GM23338 (cell line): Measurements from ENCODE around the gene GOLT1A. TPM values are rescaled to one million over a fixed set of nuclear protein-coding genes. Genes with fewer than 3 reads are reported as not detected.

Source experiments
- ATAC-seq: fragments of 200-7000 bp; cut with Tn5 transposase; 3 replicates; pipeline ENCODE4 v1.9.1; 2020
- DNase-seq: peaks from one replicate; pipeline ENCODE4 v3.0.0-alpha.2; 2015; ENCODE audit warnings: low spot score
- H2AFZ ChIP-seq: fragments of 200-600 bp; sonication (generic); 2 replicates; pipeline ENCODE4 v1.8.0; 2016; ENCODE audit warnings: antibody characterized with exemption, mild to moderate bottlenecking, moderate library complexity
- H3F3A ChIP-seq: fragments of 200-600 bp; sonication (generic); replicated peaks from 2 replicates; pipeline ENCODE4 v1.8.0; 2017; ENCODE audit warnings: antibody characterized with exemption, mixed run types, low read depth
- H3K27ac ChIP-seq: fragments of 200-600 bp; sonication (generic); 2 replicates; pipeline ENCODE4 v1.6.1; 2016; ENCODE audit warnings: low read depth
- H3K27me3 ChIP-seq: fragments of 200-600 bp; sonication (generic); 2 replicates; pipeline ENCODE4 v1.8.0; 2016; ENCODE audit warnings: mild to moderate bottlenecking, mixed run types, moderate library complexity; ENCODE audit not compliant: insufficient read depth
- H3K36me3 ChIP-seq: fragments of 200-600 bp; sonication (generic); 2 replicates; pipeline ENCODE4 v1.8.0; 2016; ENCODE audit warnings: mild to moderate bottlenecking; ENCODE audit not compliant: insufficient read depth
- H3K4me1 ChIP-seq: fragments of 200-600 bp; sonication (generic); 2 replicates; pipeline ENCODE4 v1.8.0; 2016; ENCODE audit warnings: mild to moderate bottlenecking, moderate library complexity; ENCODE audit not compliant: insufficient read depth
- H3K4me2 ChIP-seq: fragments of 200-600 bp; sonication (generic); 2 replicates; pipeline ENCODE4 v1.7.1; 2017; ENCODE audit warnings: mixed run types
- H3K4me3 ChIP-seq: fragments of 200-600 bp; sonication (generic); 2 replicates; pipeline ENCODE4 v1.6.1; 2016; ENCODE audit warnings: mixed run types
- H3K79me2 ChIP-seq: fragments of 200-600 bp; sonication (generic); replicated peaks from 2 replicates; pipeline ENCODE4 v1.8.0; 2017; ENCODE audit warnings: mild to moderate bottlenecking; ENCODE audit not compliant: insufficient read depth
- H3K9me2 ChIP-seq: fragments of 200-600 bp; sonication (generic); 2 replicates; pipeline ENCODE4 v1.8.0; 2017; ENCODE audit not compliant: insufficient read depth
- H4K20me1 ChIP-seq: fragments of 200-600 bp; sonication (generic); replicated peaks from 2 replicates; pipeline ENCODE4 v1.8.0; 2017; ENCODE audit warnings: mild to moderate bottlenecking; ENCODE audit not compliant: insufficient read depth
- H3K27ac Mint-ChIP-seq: 2 replicates; pipeline ENCODE4 v1.8.0; 2020; ENCODE audit warnings: inconsistent platforms, mild to moderate bottlenecking, moderate library complexity, mixed read lengths
- H3K27me3 Mint-ChIP-seq: 3 replicates; pipeline ENCODE4 v1.8.0; 2022; ENCODE audit warnings: low read depth, mild to moderate bottlenecking, moderate library complexity, mixed read lengths, inconsistent platforms; ENCODE audit not compliant: insufficient read depth, poor library complexity
- H3K36me3 Mint-ChIP-seq: 3 replicates; pipeline ENCODE4 v1.8.0; 2021; ENCODE audit warnings: low read depth, mild to moderate bottlenecking, inconsistent platforms, moderate library complexity, mixed read lengths
- H3K4me1 Mint-ChIP-seq: 3 replicates; pipeline ENCODE4 v1.8.0; 2020; ENCODE audit warnings: mild to moderate bottlenecking, inconsistent platforms, mixed read lengths
- H3K4me3 Mint-ChIP-seq: 3 replicates; pipeline ENCODE4 v1.8.0; 2021; ENCODE audit warnings: moderate library complexity, mild to moderate bottlenecking, inconsistent platforms, mixed read lengths
- H3K9me3 Mint-ChIP-seq: 3 replicates; pipeline ENCODE4 v1.8.0; 2020; ENCODE audit warnings: moderate library complexity, mild to moderate bottlenecking, inconsistent platforms, mixed read lengths
- CREB1 ChIP-seq: fragments of 250-450 bp; sonication (Bioruptor Pico); IDR thresholded peaks from 2 replicates; pipeline ENCODE4 v1.5.0; 2020; ENCODE audit warnings: low read depth, mild to moderate bottlenecking, moderate library complexity
- CTCF ChIP-seq, 2 experiments: fragments of 200-600 bp in 1 of 2; sonication (generic) in 1 of 2; conservative IDR thresholded peaks; 2 replicates each; pipeline versions ENCODE4 v1.5.1 to v1.6.1; 2016 to 2017; ENCODE audit warnings: antibody characterized with exemption in 2 of 2, low read depth in 2 of 2, mild to moderate bottlenecking in 2 of 2, moderate library complexity in 1 of 2
- EZH2 ChIP-seq: fragments of 200-600 bp; sonication (generic); IDR thresholded peaks from one replicate; pipeline ENCODE4 v1.8.0; 2017; ENCODE audit warnings: antibody characterized with exemption, mild to moderate bottlenecking, low read depth; ENCODE audit not compliant: unreplicated experiment
- EZH2phosphoT487 ChIP-seq: fragments of 200-600 bp; sonication (generic); IDR thresholded peaks from one replicate; pipeline ENCODE4 v1.8.1; 2018; ENCODE audit warnings: antibody characterized with exemption; ENCODE audit not compliant: unreplicated experiment
- JUNB ChIP-seq: IDR thresholded peaks from one replicate; pipeline ENCODE4 v1.6.1; 2016; ENCODE audit warnings: antibody characterized with exemption; ENCODE audit not compliant: unreplicated experiment
- NANOG ChIP-seq: IDR thresholded peaks from 2 replicates; pipeline ENCODE4 v1.6.1; 2016; ENCODE audit warnings: antibody characterized with exemption, borderline replicate concordance
- POLR2AphosphoS5 ChIP-seq: IDR thresholded peaks from 2 replicates; pipeline ENCODE4 v1.6.1; 2016; ENCODE audit warnings: antibody characterized with exemption, low read depth
- STAT1 ChIP-seq: IDR thresholded peaks from one replicate; pipeline ENCODE4 v1.6.1; 2016; ENCODE audit warnings: antibody characterized with exemption; ENCODE audit not compliant: unreplicated experiment
- ZNF114 ChIP-seq: fragments of 250-450 bp; sonication (Bioruptor Pico); IDR thresholded peaks from 2 replicates; pipeline ENCODE4 v1.5.0; 2020; ENCODE audit warnings: mild to moderate bottlenecking, moderate library complexity
- ZNF331 ChIP-seq: fragments of 250-450 bp; sonication (Bioruptor Pico); IDR thresholded peaks from 2 replicates; pipeline ENCODE4 v1.5.0; 2020; ENCODE audit warnings: low read depth, mild to moderate bottlenecking, moderate library complexity
- polyA plus RNA-seq: library from polyadenylated mRNA; unstranded; fragments of >200 nt; fragmentation: Nextera tagmentation; extraction: Ambion mirVana; gene quantifications from 2 replicates; pipeline ENCODE4 v1.2.1, GENCODE V29; 2016
- total RNA-seq: library from RNA; depleted of rRNA; stranded (reverse); fragments of >200 nt; shearing (Covaris generic); gene quantifications from 2 replicates; pipeline ENCODE4 v1.2.3, GENCODE V29; 2014
- TF ChIP-seq, protein P1 (sequence below): fragments of 250-450 bp; sonication (Bioruptor Pico); IDR thresholded peaks from 2 replicates; pipeline ENCODE4 v1.5.0; 2020; ENCODE audit warnings: mild to moderate bottlenecking, moderate library complexity
- TF ChIP-seq, protein P2 (sequence below): IDR thresholded peaks from 2 replicates; pipeline ENCODE4 v1.6.1; 2016; ENCODE audit warnings: antibody characterized with exemption
- TF ChIP-seq, protein P3 (sequence below): IDR thresholded peaks from one replicate; pipeline ENCODE4 v1.6.1; 2018; ENCODE audit warnings: antibody characterized with exemption; ENCODE audit not compliant: unreplicated experiment

GOLT1A gene
- total and polyA plus RNA-seq, 2 experiments from 2014 or later, result 3.0 to 7.2 TPM

GRCh38 chr1:204206121-204206520 is 7.7 kb downstream of the GOLT1A start:
- Mint-ChIP-seq H3K27me3 (peaks cover 2% of the 10 kb centered on the region), H3K36me3 (no peaks in the 10 kb centered on the region), H3K9me3 (no peaks in the 10 kb centered on the region), H3K4me3 (no peak overlapping the region), H3K4me1 (peaks cover 3% of the 10 kb centered on the region; the same call in 2 of the 3 replicates), H3K27ac (no peak overlapping the region)
- H2AFZ ChIP-seq, result no peak overlapping the region
- no peaks in the 10 kb centered on the region for H3K4me1 ChIP-seq
- H3K36me3 ChIP-seq, result no peaks in the 10 kb centered on the region
- H4K20me1 ChIP-seq, result no peaks in the 10 kb centered on the region; the same call in none of the 2 replicates
- peaks cover 5% of the 10 kb centered on the region; the same call in 1 of the 2 replicates for H3F3A ChIP-seq
- no peak overlapping the region for H3K27ac ChIP-seq
- H3K27me3 ChIP-seq, result no peaks in the 10 kb centered on the region
- H3K9me2 ChIP-seq, result no peaks in the 10 kb centered on the region
- H3K79me2 ChIP-seq, result no peaks in the 10 kb centered on the region
- H3K4me2 ChIP-seq, result no peak overlapping the region
- H3K4me3 ChIP-seq, result no peak overlapping the region
- DNase-seq (peak; percentile 24), ATAC-seq (no peak)
- TF ChIP-seq, protein P1, sequence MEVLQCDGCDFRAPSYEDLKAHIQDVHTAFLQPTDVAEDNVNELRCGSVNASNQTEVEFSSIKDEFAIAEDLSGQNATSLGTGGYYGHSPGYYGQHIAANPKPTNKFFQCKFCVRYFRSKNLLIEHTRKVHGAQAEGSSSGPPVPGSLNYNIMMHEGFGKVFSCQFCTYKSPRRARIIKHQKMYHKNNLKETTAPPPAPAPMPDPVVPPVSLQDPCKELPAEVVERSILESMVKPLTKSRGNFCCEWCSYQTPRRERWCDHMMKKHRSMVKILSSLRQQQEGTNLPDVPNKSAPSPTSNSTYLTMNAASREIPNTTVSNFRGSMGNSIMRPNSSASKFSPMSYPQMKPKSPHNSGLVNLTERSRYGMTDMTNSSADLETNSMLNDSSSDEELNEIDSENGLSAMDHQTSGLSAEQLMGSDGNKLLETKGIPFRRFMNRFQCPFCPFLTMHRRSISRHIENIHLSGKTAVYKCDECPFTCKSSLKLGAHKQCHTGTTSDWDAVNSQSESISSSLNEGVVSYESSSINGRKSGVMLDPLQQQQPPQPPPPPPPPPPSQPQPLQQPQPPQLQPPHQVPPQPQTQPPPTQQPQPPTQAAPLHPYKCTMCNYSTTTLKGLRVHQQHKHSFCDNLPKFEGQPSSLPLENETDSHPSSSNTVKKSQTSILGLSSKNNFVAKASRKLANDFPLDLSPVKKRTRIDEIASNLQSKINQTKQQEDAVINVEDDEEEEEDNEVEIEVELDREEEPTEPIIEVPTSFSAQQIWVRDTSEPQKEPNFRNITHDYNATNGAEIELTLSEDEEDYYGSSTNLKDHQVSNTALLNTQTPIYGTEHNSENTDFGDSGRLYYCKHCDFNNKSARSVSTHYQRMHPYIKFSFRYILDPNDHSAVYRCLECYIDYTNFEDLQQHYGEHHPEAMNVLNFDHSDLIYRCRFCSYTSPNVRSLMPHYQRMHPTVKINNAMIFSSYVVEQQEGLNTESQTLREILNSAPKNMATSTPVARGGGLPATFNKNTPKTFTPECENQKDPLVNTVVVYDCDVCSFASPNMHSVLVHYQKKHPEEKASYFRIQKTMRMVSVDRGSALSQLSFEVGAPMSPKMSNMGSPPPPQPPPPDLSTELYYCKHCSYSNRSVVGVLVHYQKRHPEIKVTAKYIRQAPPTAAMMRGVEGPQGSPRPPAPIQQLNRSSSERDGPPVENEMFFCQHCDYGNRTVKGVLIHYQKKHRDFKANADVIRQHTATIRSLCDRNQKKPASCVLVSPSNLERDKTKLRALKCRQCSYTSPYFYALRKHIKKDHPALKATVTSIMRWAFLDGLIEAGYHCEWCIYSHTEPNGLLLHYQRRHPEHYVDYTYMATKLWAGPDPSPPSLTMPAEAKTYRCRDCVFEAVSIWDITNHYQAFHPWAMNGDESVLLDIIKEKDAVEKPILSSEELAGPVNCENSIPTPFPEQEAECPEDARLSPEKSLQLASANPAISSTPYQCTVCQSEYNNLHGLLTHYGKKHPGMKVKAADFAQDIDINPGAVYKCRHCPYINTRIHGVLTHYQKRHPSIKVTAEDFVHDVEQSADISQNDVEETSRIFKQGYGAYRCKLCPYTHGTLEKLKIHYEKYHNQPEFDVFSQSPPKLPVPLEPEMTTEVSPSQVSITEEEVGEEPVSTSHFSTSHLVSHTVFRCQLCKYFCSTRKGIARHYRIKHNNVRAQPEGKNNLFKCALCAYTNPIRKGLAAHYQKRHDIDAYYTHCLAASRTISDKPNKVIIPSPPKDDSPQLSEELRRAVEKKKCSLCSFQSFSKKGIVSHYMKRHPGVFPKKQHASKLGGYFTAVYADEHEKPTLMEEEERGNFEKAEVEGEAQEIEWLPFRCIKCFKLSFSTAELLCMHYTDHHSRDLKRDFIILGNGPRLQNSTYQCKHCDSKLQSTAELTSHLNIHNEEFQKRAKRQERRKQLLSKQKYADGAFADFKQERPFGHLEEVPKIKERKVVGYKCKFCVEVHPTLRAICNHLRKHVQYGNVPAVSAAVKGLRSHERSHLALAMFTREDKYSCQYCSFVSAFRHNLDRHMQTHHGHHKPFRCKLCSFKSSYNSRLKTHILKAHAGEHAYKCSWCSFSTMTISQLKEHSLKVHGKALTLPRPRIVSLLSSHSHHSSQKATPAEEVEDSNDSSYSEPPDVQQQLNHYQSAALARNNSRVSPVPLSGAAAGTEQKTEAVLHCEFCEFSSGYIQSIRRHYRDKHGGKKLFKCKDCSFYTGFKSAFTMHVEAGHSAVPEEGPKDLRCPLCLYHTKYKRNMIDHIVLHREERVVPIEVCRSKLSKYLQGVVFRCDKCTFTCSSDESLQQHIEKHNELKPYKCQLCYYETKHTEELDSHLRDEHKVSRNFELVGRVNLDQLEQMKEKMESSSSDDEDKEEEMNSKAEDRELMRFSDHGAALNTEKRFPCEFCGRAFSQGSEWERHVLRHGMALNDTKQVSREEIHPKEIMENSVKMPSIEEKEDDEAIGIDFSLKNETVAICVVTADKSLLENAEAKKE (CRISPR knock-in tag), result no peak
- TF ChIP-seq EZH2phosphoT487, result no peak
- no peak for TF ChIP-seq POLR2AphosphoS5
- TF ChIP-seq CTCF (conservative IDR thresholded peaks at IDR 0.05; ENCODE audit: low read depth in 2 of 2), result no peak; a peak in 1 of 4 replicates
- no peak for TF ChIP-seq JUNB
- TF ChIP-seq ZNF114 (CRISPR knock-in tag), result no peak
- TF ChIP-seq EZH2, result no peak
- TF ChIP-seq, protein P2, sequence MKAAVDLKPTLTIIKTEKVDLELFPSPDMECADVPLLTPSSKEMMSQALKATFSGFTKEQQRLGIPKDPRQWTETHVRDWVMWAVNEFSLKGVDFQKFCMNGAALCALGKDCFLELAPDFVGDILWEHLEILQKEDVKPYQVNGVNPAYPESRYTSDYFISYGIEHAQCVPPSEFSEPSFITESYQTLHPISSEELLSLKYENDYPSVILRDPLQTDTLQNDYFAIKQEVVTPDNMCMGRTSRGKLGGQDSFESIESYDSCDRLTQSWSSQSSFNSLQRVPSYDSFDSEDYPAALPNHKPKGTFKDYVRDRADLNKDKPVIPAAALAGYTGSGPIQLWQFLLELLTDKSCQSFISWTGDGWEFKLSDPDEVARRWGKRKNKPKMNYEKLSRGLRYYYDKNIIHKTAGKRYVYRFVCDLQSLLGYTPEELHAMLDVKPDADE, result no peak
- TF ChIP-seq STAT1, result no peak
- TF ChIP-seq ZNF331 (CRISPR knock-in tag), result no peak
- no peak for TF ChIP-seq NANOG
- TF ChIP-seq, protein P3, sequence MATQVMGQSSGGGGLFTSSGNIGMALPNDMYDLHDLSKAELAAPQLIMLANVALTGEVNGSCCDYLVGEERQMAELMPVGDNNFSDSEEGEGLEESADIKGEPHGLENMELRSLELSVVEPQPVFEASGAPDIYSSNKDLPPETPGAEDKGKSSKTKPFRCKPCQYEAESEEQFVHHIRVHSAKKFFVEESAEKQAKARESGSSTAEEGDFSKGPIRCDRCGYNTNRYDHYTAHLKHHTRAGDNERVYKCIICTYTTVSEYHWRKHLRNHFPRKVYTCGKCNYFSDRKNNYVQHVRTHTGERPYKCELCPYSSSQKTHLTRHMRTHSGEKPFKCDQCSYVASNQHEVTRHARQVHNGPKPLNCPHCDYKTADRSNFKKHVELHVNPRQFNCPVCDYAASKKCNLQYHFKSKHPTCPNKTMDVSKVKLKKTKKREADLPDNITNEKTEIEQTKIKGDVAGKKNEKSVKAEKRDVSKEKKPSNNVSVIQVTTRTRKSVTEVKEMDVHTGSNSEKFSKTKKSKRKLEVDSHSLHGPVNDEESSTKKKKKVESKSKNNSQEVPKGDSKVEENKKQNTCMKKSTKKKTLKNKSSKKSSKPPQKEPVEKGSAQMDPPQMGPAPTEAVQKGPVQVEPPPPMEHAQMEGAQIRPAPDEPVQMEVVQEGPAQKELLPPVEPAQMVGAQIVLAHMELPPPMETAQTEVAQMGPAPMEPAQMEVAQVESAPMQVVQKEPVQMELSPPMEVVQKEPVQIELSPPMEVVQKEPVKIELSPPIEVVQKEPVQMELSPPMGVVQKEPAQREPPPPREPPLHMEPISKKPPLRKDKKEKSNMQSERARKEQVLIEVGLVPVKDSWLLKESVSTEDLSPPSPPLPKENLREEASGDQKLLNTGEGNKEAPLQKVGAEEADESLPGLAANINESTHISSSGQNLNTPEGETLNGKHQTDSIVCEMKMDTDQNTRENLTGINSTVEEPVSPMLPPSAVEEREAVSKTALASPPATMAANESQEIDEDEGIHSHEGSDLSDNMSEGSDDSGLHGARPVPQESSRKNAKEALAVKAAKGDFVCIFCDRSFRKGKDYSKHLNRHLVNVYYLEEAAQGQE, result no peak
- no peak for TF ChIP-seq CREB1 (CRISPR knock-in tag)
